Lung (tissue), 12 donors: ENCODE results near the gene TC2N. TPM values are rescaled to one million over a fixed set of nuclear protein-coding genes. Genes with fewer than 3 reads are reported as not detected.

Experiments used
- ATAC-seq: fragments of 200-7000 bp; cut with Tn5 transposase; one replicate; pipeline ENCODE4 v1.9.1; 2020; ENCODE audit warnings: moderate number of reproducible peaks; ENCODE audit not compliant: insufficient read depth, low FRiP score
- DNase-seq, 3 donors: peaks; one replicate each; pipeline ENCODE4 v3.0.0-alpha.2; 2013 to 2017
- H3K27ac ChIP-seq, 2 donors: one replicate each; pipeline ENCODE4 v1.5.1; 2013; ENCODE audit warnings: mild to moderate bottlenecking in 2 of 2, moderate library complexity in 2 of 2, control low read depth in 1 of 2, inconsistent platforms in 1 of 2, low read depth in 1 of 2, low read length in 1 of 2
- H3K27me3 ChIP-seq, 3 donors: one replicate each; pipeline ENCODE4 v1.5.1; 2013; ENCODE audit warnings: low read length in 2 of 3; ENCODE audit not compliant: control insufficient read depth in 3 of 3, insufficient read depth in 3 of 3
- H3K36me3 ChIP-seq, 4 donors: one replicate each; pipeline ENCODE4 v1.5.1; 2013; ENCODE audit warnings: low read length in 4 of 4, mild to moderate bottlenecking in 1 of 4, moderate library complexity in 1 of 4; ENCODE audit not compliant: control insufficient read depth in 4 of 4, insufficient read depth in 4 of 4
- H3K4me1 ChIP-seq, 5 donors: one replicate each; pipeline ENCODE4 v1.5.1; 2013; ENCODE audit warnings: low read length in 5 of 5, mild to moderate bottlenecking in 2 of 5, moderate library complexity in 1 of 5; ENCODE audit not compliant: control insufficient read depth in 5 of 5, insufficient read depth in 5 of 5
- H3K4me3 ChIP-seq: one replicate; pipeline ENCODE4 v1.5.1; 2013; ENCODE audit warnings: mild to moderate bottlenecking, control low read depth, moderate library complexity
- H3K9ac ChIP-seq, 2 donors: one replicate each; pipeline ENCODE4 v1.5.1; 2013; ENCODE audit warnings: low read length in 2 of 2, control low read depth in 1 of 2; ENCODE audit not compliant: insufficient read depth in 1 of 2
- H3K9me3 ChIP-seq, 4 donors: one replicate each; pipeline ENCODE4 v1.5.1; 2013; ENCODE audit warnings: low read length in 3 of 4, mild to moderate bottlenecking in 1 of 4, moderate library complexity in 1 of 4; ENCODE audit not compliant: control insufficient read depth in 4 of 4, insufficient read depth in 3 of 4
- CTCF ChIP-seq: IDR thresholded peaks from 2 replicates; pipeline ENCODE4 v1.5.1; 2012; ENCODE audit warnings: mild to moderate bottlenecking; ENCODE audit errors: control extremely low read depth, extremely low read depth
- WGBS, 2 donors: extraction: QIAGEN DNeasy Blood & Tissue Kit; methylation state at CpG; one replicate each; pipeline ENCODE4 v1.1.7; 2013; 5-methylcytosine and 5-hydroxymethylcytosine counted together
- polyA plus RNA-seq, 2 donors: library from polyadenylated mRNA; stranded (reverse); fragments of 200-250 nt; gene quantifications; one replicate each; pipeline ENCODE4 v1.2.1, GENCODE V29; 2013
- total RNA-seq, 2 donors: library from RNA; depleted of rRNA in 1 of 2; stranded (reverse); fragments of >200 nt in 1 of 2; gene quantifications; one replicate each; pipeline ENCODE4 v1.2.1, GENCODE V29; 2014 to 2021
- donor health status: control.
- donor health status: control.
- donor health status: Bipolar disorder and iron deficiency.
- donor health status: healthy.
- donor health status: DM: yes; HTN: yes; CAD: no.

Gene TC2N
- total and polyA plus RNA-seq, 4 donors, result 20.4 to 128 (median 43.9) TPM

- no peak overlapping the region for H3K4me3 ChIP-seq
Measured at GRCh38 chr14:91831337-91831736, 36.0 kb downstream of the TC2N start.

GRCh38 chr14:91830777-91831176, 36.6 kb downstream of the TC2N start:
- H3K4me1 ChIP-seq, result no peaks in the 10 kb centered on the region
- DNase-seq (peak; percentile 83 to 93 (median 85)), ATAC-seq (peak; percentile 74)
- no peak overlapping the region for H3K9ac ChIP-seq
- H3K9me3 ChIP-seq, result no peaks in the 10 kb centered on the region
- H3K27me3 ChIP-seq, result peaks cover 0 to 25% (median 19%) of the 10 kb centered on the region in 3 donors
- no peak for TF ChIP-seq CTCF
- H3K4me3 ChIP-seq, result no peak overlapping the region
- H3K27ac ChIP-seq, result no peak overlapping the region
- 48 to 65% methylated on average over 3 of the region's 3 CpGs for WGBS, 2 donors
- no peaks in the 10 kb centered on the region for H3K36me3 ChIP-seq

More at GRCh38 chr14:91831337-91831736, 36.0 kb downstream of the TC2N start:
- no peak for ATAC-seq
- DNase-seq, result peak in 2 of 3 donors; percentile 9 to 20
- H3K4me1 ChIP-seq, result no peaks in the 10 kb centered on the region
- H3K9ac ChIP-seq, result no peak overlapping the region
- H3K27me3 ChIP-seq, result peaks cover 0 to 25% (median 19%) of the 10 kb centered on the region in 3 donors
- H3K9me3 ChIP-seq, result no peaks in the 10 kb centered on the region
- no peaks in the 10 kb centered on the region for H3K36me3 ChIP-seq
- TF ChIP-seq CTCF, result no peak
- WGBS, 2 donors, result 35 to 48% methylated on average over 1 of the region's 1 CpG
- H3K27ac ChIP-seq, result no peak overlapping the region

GRCh38 chr14:91829511-91829910, 37.8 kb downstream of the TC2N start:
- DNase-seq, result no peak
- Histone ChIP-seq H3K27ac (no peak overlapping the region), H3K4me3 (no peak overlapping the region), H3K36me3 (no peaks in the 10 kb centered on the region), H3K9ac (no peak overlapping the region), H3K4me1 (no peaks in the 10 kb centered on the region), H3K9me3 (no peaks in the 10 kb centered on the region), H3K27me3 (peaks cover 0 to 14% (median 11%) of the 10 kb centered on the region in 3 donors)
- no peak for ATAC-seq
- WGBS, 2 donors, result 46 to 49% methylated on average over 2 of the region's 2 CpGs
- no peak for TF ChIP-seq CTCF

GRCh38 chr14:91827746-91828145, 39.6 kb downstream of the TC2N start:
- no peak for ATAC-seq
- no peak overlapping the region for H3K4me3 ChIP-seq
- TF ChIP-seq CTCF, result no peak
- H3K4me1 ChIP-seq, result no peaks in the 10 kb centered on the region
- H3K27ac ChIP-seq, result no peak overlapping the region
- H3K27me3 ChIP-seq, result peaks cover 0 to 3% (median under 1%) of the 10 kb centered on the region in 3 donors
- H3K36me3 ChIP-seq, result no peaks in the 10 kb centered on the region
- no peaks in the 10 kb centered on the region for H3K9me3 ChIP-seq
- DNase-seq, result no peak
- WGBS, 2 donors, result 91 to 92% methylated on average over 1 of the region's 1 CpG
- H3K9ac ChIP-seq, result no peak overlapping the region
